Measurements from ENCODE around the gene SORCS2.

GRCh38 chr4:7673121-7673520 is 480.8 kb downstream of the SORCS2 start:
- no peak for TF ChIP-seq TARDBP (IDR thresholded peaks at IDR 0.05)
- TF ChIP-seq ARNT (IDR thresholded peaks at IDR 0.05): no peak
- TF ChIP-seq CTBP1 (IDR thresholded peaks at IDR 0.05; ENCODE audit: borderline replicate concordance): no peak
- no peak for TF ChIP-seq FOXK2 (IDR thresholded peaks at IDR 0.05)
- no peak for TF ChIP-seq SP1 (IDR thresholded peaks at IDR 0.05)
- TF ChIP-seq NFRKB (IDR thresholded peaks at IDR 0.05): no peak
- TF ChIP-seq BHLHE40 (IDR thresholded peaks at IDR 0.05; ENCODE audit: borderline replicate concordance): no peak
- no peak for TF ChIP-seq FOXM1 (IDR thresholded peaks at IDR 0.05; ENCODE audit: borderline replicate concordance)
- no peak for TF ChIP-seq SUZ12 (IDR thresholded peaks at IDR 0.05)
- TF ChIP-seq L3MBTL2 (conservative IDR thresholded peaks at IDR 0.05): no peak
